ENCODE data around the gene CDH22. TPM values are rescaled to one million over a fixed set of nuclear protein-coding genes. Genes with fewer than 3 reads are reported as not detected.

Gene CDH22
- total RNA-seq, 2 experiments from 2014 or later = not detected

- Mint-ChIP-seq H3K9me3 (ENCODE audit: low read depth) (no peaks in the 10 kb centered on the region), H3K4me3 (no peak overlapping the region), H3K27ac (no peak overlapping the region), H3K4me1 (no peaks in the 10 kb centered on the region), H3K27me3 (peaks cover 32% of the 10 kb centered on the region), H3K36me3 (no peaks in the 10 kb centered on the region)
- ATAC-seq (no peak), DNase-seq (no peak)
- CTCF ChIA-PET = interaction anchor here (1.2 kb wide), 1 partner anchor 18 kb away, joined by 4 read pairs; no protein-coding TSS in a partner anchor
These were observed 16.1 kb upstream of the CDH22 start for GRCh38 chr20:46324379-46324778.

- Mint-ChIP-seq H3K4me1 (no peaks in the 10 kb centered on the region), H3K36me3 (no peaks in the 10 kb centered on the region), H3K27ac (no peak overlapping the region), H3K27me3 (peaks cover 40% of the 10 kb centered on the region), H3K9me3 (ENCODE audit: low read depth) (no peaks in the 10 kb centered on the region), H3K4me3 (no peak overlapping the region)
- ATAC-seq = no peak
- no peak for DNase-seq
- CTCF ChIA-PET = no interaction called here
These were observed 15.3 kb upstream of the CDH22 start for GRCh38 chr20:46323557-46323956.

- Mint-ChIP-seq H3K36me3 (no peaks in the 10 kb centered on the region), H3K4me3 (no peak overlapping the region), H3K27me3 (peaks cover 45% of the 10 kb centered on the region), H3K4me1 (no peaks in the 10 kb centered on the region), H3K27ac (no peak overlapping the region), H3K9me3 (ENCODE audit: low read depth) (no peaks in the 10 kb centered on the region)
- DNase-seq (no peak), ATAC-seq (no peak)
- CTCF ChIA-PET = interaction anchor here (1.1 kb wide), 1 partner anchor 335 kb away, joined by 3 read pairs; no protein-coding TSS in a partner anchor
These were observed 14.3 kb upstream of the CDH22 start for GRCh38 chr20:46322641-46323040.

- ATAC-seq = no peak
- peaks cover 80% of the 10 kb centered on the region for H3K27me3 Mint-ChIP-seq
These were observed 9.4 kb upstream of the CDH22 start for GRCh38 chr20:46317685-46318177.

GRCh38 chr20:46316984-46317684, 8.8 kb upstream of the CDH22 start:
- Mint-ChIP-seq H3K4me3 (no peak overlapping the region), H3K27me3 (peaks cover 81% of the 10 kb centered on the region), H3K4me1 (no peaks in the 10 kb centered on the region), H3K27ac (no peak overlapping the region), H3K9me3 (ENCODE audit: low read depth) (no peaks in the 10 kb centered on the region), H3K36me3 (no peaks in the 10 kb centered on the region)
- CTCF ChIA-PET = interaction anchor here (0.6 to 2.3 kb wide), 2 partner anchors 11 to 32 kb away, joined by 3 to 14 read pairs; no protein-coding TSS in a partner anchor
- no peak for DNase-seq
- ATAC-seq = no peak

More at GRCh38 chr20:46317685-46318177, 9.4 kb upstream of the CDH22 start:
- DNase-seq = no peak
- Mint-ChIP-seq H3K4me1 (no peaks in the 10 kb centered on the region), H3K27ac (no peak overlapping the region), H3K9me3 (ENCODE audit: low read depth) (no peaks in the 10 kb centered on the region), H3K36me3 (no peaks in the 10 kb centered on the region), H3K4me3 (no peak overlapping the region)
- CTCF ChIA-PET = interaction anchor here (2.3 kb wide), 1 partner anchor 12 kb away, joined by 14 read pairs; no protein-coding TSS in a partner anchor

- ATAC-seq (no peak), DNase-seq (no peak)
- Mint-ChIP-seq H3K27ac (no peak overlapping the region), H3K4me3 (no peak overlapping the region), H3K27me3 (peaks cover 89% of the 10 kb centered on the region), H3K36me3 (no peaks in the 10 kb centered on the region), H3K4me1 (peaks cover 1% of the 10 kb centered on the region), H3K9me3 (ENCODE audit: low read depth) (no peaks in the 10 kb centered on the region)
- CTCF ChIA-PET = interaction anchor here (1.2 to 2.3 kb wide), 3 partner anchors 9 to 34 kb away, joined by 3 to 14 read pairs (median 5); no protein-coding TSS in a partner anchor
These were observed 7.0 kb upstream of the CDH22 start for GRCh38 chr20:46315311-46315710.

GRCh38 chr20:46312945-46313861, 4.9 kb upstream of the CDH22 start:
- peaks cover 4% of the 10 kb centered on the region for H3K4me1 Mint-ChIP-seq
- ATAC-seq = no peak
- no peak overlapping the region for H3K27ac Mint-ChIP-seq
- CTCF ChIA-PET = interaction anchor here (0.9 kb wide), 1 partner anchor 72 kb away, joined by 3 read pairs; no protein-coding TSS in a partner anchor
- H3K9me3 Mint-ChIP-seq (ENCODE audit: low read depth) = no peaks in the 10 kb centered on the region
- DNase-seq = no peak
- H3K27me3 Mint-ChIP-seq = peaks cover 94% of the 10 kb centered on the region
- no peak overlapping the region for H3K4me3 Mint-ChIP-seq
- no peaks in the 10 kb centered on the region for H3K36me3 Mint-ChIP-seq

GRCh38 chr20:46312075-46312944, 4.0 kb upstream of the CDH22 start:
- Mint-ChIP-seq H3K36me3 (no peaks in the 10 kb centered on the region), H3K27me3 (peaks cover 87% of the 10 kb centered on the region), H3K4me3 (no peak overlapping the region), H3K4me1 (peaks cover 4% of the 10 kb centered on the region), H3K27ac (no peak overlapping the region), H3K9me3 (ENCODE audit: low read depth) (no peaks in the 10 kb centered on the region)
- CTCF ChIA-PET = no interaction called here
- ATAC-seq (no peak), DNase-seq (no peak)

- H3K9me3 Mint-ChIP-seq (ENCODE audit: low read depth) = no peaks in the 10 kb centered on the region
- H3K27me3 Mint-ChIP-seq = peaks cover 85% of the 10 kb centered on the region
- CTCF ChIA-PET = no interaction called here
- H3K36me3 Mint-ChIP-seq = no peaks in the 10 kb centered on the region
- H3K4me1 Mint-ChIP-seq = peaks cover 4% of the 10 kb centered on the region
- no peak overlapping the region for H3K4me3 Mint-ChIP-seq
- ATAC-seq = no peak
- H3K27ac Mint-ChIP-seq = no peak overlapping the region
- DNase-seq = no peak
These were observed 3.4 kb upstream of the CDH22 start for GRCh38 chr20:46311719-46312074.

- CTCF ChIA-PET = interaction anchor here (0.9 kb wide), 1 partner anchor 97 kb away, joined by 3 read pairs; no protein-coding TSS in a partner anchor
- Mint-ChIP-seq H3K9me3 (ENCODE audit: low read depth) (no peaks in the 10 kb centered on the region), H3K27me3 (peaks cover 84% of the 10 kb centered on the region), H3K36me3 (no peaks in the 10 kb centered on the region), H3K27ac (no peak overlapping the region), H3K4me3 (no peak overlapping the region), H3K4me1 (peaks cover 5% of the 10 kb centered on the region)
- DNase-seq (no peak), ATAC-seq (no peak)
These were observed 2.8 kb upstream of the CDH22 start for GRCh38 chr20:46311039-46311650.

GRCh38 chr20:46309945-46310344, 1.6 kb upstream of the CDH22 start:
- H3K27ac Mint-ChIP-seq = no peak overlapping the region
- peaks cover 5% of the 10 kb centered on the region for H3K4me1 Mint-ChIP-seq
- DNase-seq = no peak
- ATAC-seq = no peak
- no peak overlapping the region for H3K4me3 Mint-ChIP-seq
- H3K27me3 Mint-ChIP-seq = peaks cover 81% of the 10 kb centered on the region
- H3K36me3 Mint-ChIP-seq = no peaks in the 10 kb centered on the region
- CTCF ChIA-PET = no interaction called here
- H3K9me3 Mint-ChIP-seq (ENCODE audit: low read depth) = no peaks in the 10 kb centered on the region

- CTCF ChIA-PET = interaction anchor here (0.6 to 1.6 kb wide), 3 partner anchors 41 to 101 kb away, joined by 3 to 5 read pairs (median 3); no protein-coding TSS in a partner anchor
- Mint-ChIP-seq H3K4me3 (no peak overlapping the region), H3K27ac (no peak overlapping the region), H3K9me3 (ENCODE audit: low read depth) (no peaks in the 10 kb centered on the region), H3K4me1 (peaks cover 5% of the 10 kb centered on the region), H3K36me3 (no peaks in the 10 kb centered on the region), H3K27me3 (peaks cover 66% of the 10 kb centered on the region)
- no peak for ATAC-seq
- no peak for DNase-seq
These were observed 370 bp downstream of the CDH22 start for GRCh38 chr20:46307999-46308257.

All from activated CD8-positive, alpha-beta memory T cell treated with anti-CD3 and anti-CD28 coated beads, Interleukin-2, amount 10 ng/mL, durations not matched to agents 7 days and 5 days (primary cell).